Lung (tissue), 12 donors: ENCODE results near the gene PDE3B. TPM values are rescaled to one million over a fixed set of nuclear protein-coding genes. Genes with fewer than 3 reads are reported as not detected.

ENCODE experiments used
- ATAC-seq: fragments of 200-7000 bp; cut with Tn5 transposase; one replicate; pipeline ENCODE4 v1.9.1; 2020; ENCODE audit warnings: moderate number of reproducible peaks; ENCODE audit not compliant: insufficient read depth, low FRiP score
- DNase-seq, 3 donors: peaks; one replicate each; pipeline ENCODE4 v3.0.0-alpha.2; 2013 to 2017
- H3K27ac ChIP-seq, 2 donors: one replicate each; pipeline ENCODE4 v1.5.1; 2013; ENCODE audit warnings: mild to moderate bottlenecking in 2 of 2, moderate library complexity in 2 of 2, control low read depth in 1 of 2, inconsistent platforms in 1 of 2, low read depth in 1 of 2, low read length in 1 of 2
- H3K27me3 ChIP-seq, 3 donors: one replicate each; pipeline ENCODE4 v1.5.1; 2013; ENCODE audit warnings: low read length in 2 of 3; ENCODE audit not compliant: control insufficient read depth in 3 of 3, insufficient read depth in 3 of 3
- H3K36me3 ChIP-seq, 4 donors: one replicate each; pipeline ENCODE4 v1.5.1; 2013; ENCODE audit warnings: low read length in 4 of 4, mild to moderate bottlenecking in 1 of 4, moderate library complexity in 1 of 4; ENCODE audit not compliant: control insufficient read depth in 4 of 4, insufficient read depth in 4 of 4
- H3K4me1 ChIP-seq, 5 donors: one replicate each; pipeline ENCODE4 v1.5.1; 2013; ENCODE audit warnings: low read length in 5 of 5, mild to moderate bottlenecking in 2 of 5, moderate library complexity in 1 of 5; ENCODE audit not compliant: control insufficient read depth in 5 of 5, insufficient read depth in 5 of 5
- H3K4me3 ChIP-seq: one replicate; pipeline ENCODE4 v1.5.1; 2013; ENCODE audit warnings: mild to moderate bottlenecking, control low read depth, moderate library complexity
- H3K9ac ChIP-seq, 2 donors: one replicate each; pipeline ENCODE4 v1.5.1; 2013; ENCODE audit warnings: low read length in 2 of 2, control low read depth in 1 of 2; ENCODE audit not compliant: insufficient read depth in 1 of 2
- H3K9me3 ChIP-seq, 4 donors: one replicate each; pipeline ENCODE4 v1.5.1; 2013; ENCODE audit warnings: low read length in 3 of 4, mild to moderate bottlenecking in 1 of 4, moderate library complexity in 1 of 4; ENCODE audit not compliant: control insufficient read depth in 4 of 4, insufficient read depth in 3 of 4
- WGBS, 2 donors: extraction: QIAGEN DNeasy Blood & Tissue Kit; methylation state at CpG; one replicate each; pipeline ENCODE4 v1.1.7; 2013; 5-methylcytosine and 5-hydroxymethylcytosine counted together
- polyA plus RNA-seq, 2 donors: library from polyadenylated mRNA; stranded (reverse); fragments of 200-250 nt; gene quantifications; one replicate each; pipeline ENCODE4 v1.2.1, GENCODE V29; 2013
- total RNA-seq, 2 donors: library from RNA; depleted of rRNA in 1 of 2; stranded (reverse); fragments of >200 nt in 1 of 2; gene quantifications; one replicate each; pipeline ENCODE4 v1.2.1, GENCODE V29; 2014 to 2021
- TF ChIP-seq, protein P1 (sequence below): IDR thresholded peaks from 2 replicates; pipeline ENCODE4 v1.5.1; 2012; ENCODE audit warnings: mild to moderate bottlenecking; ENCODE audit errors: control extremely low read depth, extremely low read depth
- donor health status: control.
- donor health status: control.
- donor health status: Bipolar disorder and iron deficiency.
- donor health status: healthy.
- donor health status: DM: yes; HTN: yes; CAD: no.

The PDE3B gene
- total and polyA plus RNA-seq, 4 donors, result 3.3 to 79.2 (median 11.5) TPM

DNA sequence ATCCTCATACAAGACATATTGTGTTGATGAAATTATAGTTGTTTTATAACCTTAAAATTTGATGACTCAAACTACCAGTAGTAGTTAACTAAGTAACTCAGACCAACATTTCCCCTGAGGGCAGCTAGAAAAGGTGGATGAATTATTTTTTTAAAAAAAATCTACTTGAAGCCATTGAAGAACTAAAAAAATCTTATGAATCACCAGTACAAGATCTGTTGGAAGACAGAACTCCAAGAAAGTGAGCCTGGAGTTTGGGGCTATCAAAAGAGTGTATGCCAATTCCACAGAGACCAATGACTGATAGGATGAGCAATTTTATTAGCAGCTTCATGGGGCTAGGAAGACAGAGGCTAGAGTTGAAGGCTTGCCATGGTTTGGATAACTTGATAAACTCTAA, 176.0 kb downstream of the PDE3B start:
- TF ChIP-seq, protein P1, sequence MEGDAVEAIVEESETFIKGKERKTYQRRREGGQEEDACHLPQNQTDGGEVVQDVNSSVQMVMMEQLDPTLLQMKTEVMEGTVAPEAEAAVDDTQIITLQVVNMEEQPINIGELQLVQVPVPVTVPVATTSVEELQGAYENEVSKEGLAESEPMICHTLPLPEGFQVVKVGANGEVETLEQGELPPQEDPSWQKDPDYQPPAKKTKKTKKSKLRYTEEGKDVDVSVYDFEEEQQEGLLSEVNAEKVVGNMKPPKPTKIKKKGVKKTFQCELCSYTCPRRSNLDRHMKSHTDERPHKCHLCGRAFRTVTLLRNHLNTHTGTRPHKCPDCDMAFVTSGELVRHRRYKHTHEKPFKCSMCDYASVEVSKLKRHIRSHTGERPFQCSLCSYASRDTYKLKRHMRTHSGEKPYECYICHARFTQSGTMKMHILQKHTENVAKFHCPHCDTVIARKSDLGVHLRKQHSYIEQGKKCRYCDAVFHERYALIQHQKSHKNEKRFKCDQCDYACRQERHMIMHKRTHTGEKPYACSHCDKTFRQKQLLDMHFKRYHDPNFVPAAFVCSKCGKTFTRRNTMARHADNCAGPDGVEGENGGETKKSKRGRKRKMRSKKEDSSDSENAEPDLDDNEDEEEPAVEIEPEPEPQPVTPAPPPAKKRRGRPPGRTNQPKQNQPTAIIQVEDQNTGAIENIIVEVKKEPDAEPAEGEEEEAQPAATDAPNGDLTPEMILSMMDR, result no peak
- Histone ChIP-seq H3K9ac (no peak overlapping the region), H3K27me3 (no peaks in the 10 kb centered on the region), H3K27ac (no peak overlapping the region), H3K9me3 (no peaks in the 10 kb centered on the region), H3K4me3 (no peak overlapping the region), H3K4me1 (no peaks in the 10 kb centered on the region), H3K36me3 (peaks cover 0 to 18% (median 7%) of the 10 kb centered on the region in 4 donors)
- DNase-seq, result no peak
- no peak for ATAC-seq

DNA sequence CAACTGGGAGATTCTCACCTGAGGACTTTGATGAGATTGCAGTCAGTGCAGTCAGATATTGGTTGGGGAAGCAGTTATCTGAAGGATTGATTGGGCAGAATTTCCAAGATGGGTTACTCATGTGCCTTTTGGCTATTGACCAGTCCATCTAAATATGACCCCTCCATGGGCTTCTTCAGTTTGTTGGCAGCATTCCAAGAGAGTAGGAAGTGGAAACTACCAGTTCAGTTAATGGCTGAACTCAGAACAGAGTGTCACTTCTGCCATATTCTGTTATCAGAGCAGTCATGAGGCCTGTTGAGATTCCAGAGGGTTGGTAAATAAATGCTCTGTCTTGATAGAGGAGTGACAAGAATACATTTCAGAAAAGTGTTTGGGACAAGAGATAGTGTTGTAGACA, 177.4 kb downstream of the PDE3B start:
- Histone ChIP-seq H3K27ac (no peak overlapping the region), H3K9ac (no peak overlapping the region), H3K4me1 (no peaks in the 10 kb centered on the region), H3K9me3 (peaks cover 0 to 4% (median 2%) of the 10 kb centered on the region in 4 donors), H3K36me3 (peaks cover 0 to 19% (median 6%) of the 10 kb centered on the region in 4 donors), H3K27me3 (no peaks in the 10 kb centered on the region), H3K4me3 (no peak overlapping the region)
- DNase-seq (no peak), ATAC-seq (no peak)
- TF ChIP-seq, protein P1, result no peak

- ATAC-seq, result no peak
Measured at GRCh38 chr11:14826600-14826999, 183.0 kb downstream of the PDE3B start.

More at GRCh38 chr11:14826600-14826999, 183.0 kb downstream of the PDE3B start:
- no peaks in the 10 kb centered on the region for H3K27me3 ChIP-seq
- H3K27ac ChIP-seq, result no peak overlapping the region
- H3K4me3 ChIP-seq, result no peak overlapping the region
- H3K9ac ChIP-seq, result no peak overlapping the region
- H3K36me3 ChIP-seq, result peaks cover 0 to 19% (median 6%) of the 10 kb centered on the region in 4 donors
- peaks cover 0 to 4% (median 2%) of the 10 kb centered on the region in 4 donors for H3K9me3 ChIP-seq
- WGBS, 2 donors, result 87 to 90% methylated on average over 2 of the region's 2 CpGs
- no peaks in the 10 kb centered on the region for H3K4me1 ChIP-seq
- TF ChIP-seq, protein P1, result no peak
- no peak for DNase-seq
